A673 (cell line): ENCODE measurements around the gene AQP7.
"Not testable (repeated sequence)": the region's sequence is repeated elsewhere in the genome, so short reads cannot be mapped to it uniquely, and the experiment has no call there.

Source experiments
- EZH2 ChIP-seq: fragments of 200-600 bp; sonication (generic); IDR thresholded peaks from 2 replicates; pipeline ENCODE4 v1.6.1; 2017; ENCODE audit warnings: borderline replicate concordance, low read depth, mild to moderate bottlenecking, mixed read lengths, antibody characterized with exemption, low read length; ENCODE audit not compliant: poor library complexity, severe bottlenecking
- TF ChIP-seq, protein P1 (sequence below): fragments of 300-800, 200-600 bp; sonication (generic); conservative IDR thresholded peaks from 2 replicates; pipeline ENCODE4 v1.5.1; 2017; ENCODE audit warnings: low read depth, mild to moderate bottlenecking, antibody characterized with exemption, low read length, moderate library complexity, mixed read lengths

DNA sequence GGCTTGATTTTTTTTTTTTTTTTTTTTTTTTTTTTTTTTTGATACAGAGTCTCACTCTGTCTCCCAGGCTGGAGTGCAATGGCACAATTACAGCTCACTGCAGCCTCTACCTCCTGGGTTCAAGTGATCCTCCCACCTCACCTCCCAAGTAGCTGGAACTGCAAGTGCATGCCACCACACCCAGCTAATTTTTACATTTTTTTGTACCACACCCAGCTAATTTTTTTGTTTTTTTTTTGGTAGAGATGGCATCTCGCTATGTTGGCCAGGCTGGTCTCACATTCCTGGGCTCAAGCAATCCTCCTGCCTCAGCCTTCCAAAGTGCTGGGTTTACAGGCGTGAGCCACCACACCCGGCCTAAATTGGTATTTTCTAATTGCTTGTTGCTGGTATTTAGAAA, 43.7 kb downstream of the AQP7 start:
- TF ChIP-seq, protein P1, sequence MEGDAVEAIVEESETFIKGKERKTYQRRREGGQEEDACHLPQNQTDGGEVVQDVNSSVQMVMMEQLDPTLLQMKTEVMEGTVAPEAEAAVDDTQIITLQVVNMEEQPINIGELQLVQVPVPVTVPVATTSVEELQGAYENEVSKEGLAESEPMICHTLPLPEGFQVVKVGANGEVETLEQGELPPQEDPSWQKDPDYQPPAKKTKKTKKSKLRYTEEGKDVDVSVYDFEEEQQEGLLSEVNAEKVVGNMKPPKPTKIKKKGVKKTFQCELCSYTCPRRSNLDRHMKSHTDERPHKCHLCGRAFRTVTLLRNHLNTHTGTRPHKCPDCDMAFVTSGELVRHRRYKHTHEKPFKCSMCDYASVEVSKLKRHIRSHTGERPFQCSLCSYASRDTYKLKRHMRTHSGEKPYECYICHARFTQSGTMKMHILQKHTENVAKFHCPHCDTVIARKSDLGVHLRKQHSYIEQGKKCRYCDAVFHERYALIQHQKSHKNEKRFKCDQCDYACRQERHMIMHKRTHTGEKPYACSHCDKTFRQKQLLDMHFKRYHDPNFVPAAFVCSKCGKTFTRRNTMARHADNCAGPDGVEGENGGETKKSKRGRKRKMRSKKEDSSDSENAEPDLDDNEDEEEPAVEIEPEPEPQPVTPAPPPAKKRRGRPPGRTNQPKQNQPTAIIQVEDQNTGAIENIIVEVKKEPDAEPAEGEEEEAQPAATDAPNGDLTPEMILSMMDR: not testable (repeated sequence)
- TF ChIP-seq EZH2: not testable (repeated sequence)
